Measurements from ENCODE around the gene SLC12A2.

Gene SLC12A2

GRCh38 chr5:128228521-128228920 lies 145.0 kb downstream of the SLC12A2 start:
- DNase-seq: no peak

GRCh38 chr5:128234928-128235641 lies 151.5 kb downstream of the SLC12A2 start:
- DNase-seq: no peak

- DNase-seq: no peak
Observed at GRCh38 chr5:128236334-128236733, 152.8 kb downstream of the SLC12A2 start.

- DNase-seq: no peak
Observed at GRCh38 chr5:128237000-128237399, 153.4 kb downstream of the SLC12A2 start.

GRCh38 chr5:128237546-128237945 lies 154.0 kb downstream of the SLC12A2 start:
- no peak for DNase-seq
